ENCODE measurements around the gene LTBP2. TPM values are rescaled to one million over a fixed set of nuclear protein-coding genes. Genes with fewer than 3 reads are reported as not detected.

The LTBP2 gene
- total RNA-seq, 3 donors from 2014 or later (not counting 1 experiment from before 2014, with no cell fraction given), result 2.1 to 3.7 (median 3.0) TPM

DNA sequence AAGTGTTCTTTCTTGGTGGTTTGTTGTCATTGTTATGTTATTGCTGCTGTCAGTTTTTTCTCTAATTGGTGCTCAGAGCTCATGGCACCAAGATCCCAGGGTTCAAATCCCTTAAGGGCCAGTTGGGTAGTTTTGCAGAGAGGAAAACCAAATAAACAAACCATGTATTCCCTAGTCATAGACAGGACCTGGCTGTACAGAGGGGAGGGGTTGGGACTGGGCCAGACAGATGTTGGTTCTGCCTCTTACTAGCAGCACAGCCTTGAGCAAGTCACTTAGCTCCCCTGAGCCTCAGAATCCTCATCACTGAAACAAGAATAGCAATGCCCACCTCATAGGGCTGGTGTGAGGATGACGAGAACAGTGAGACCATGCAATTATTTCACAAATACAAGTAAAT, 53.4 kb downstream of the LTBP2 start:
- TF ChIP-seq, protein P1, sequence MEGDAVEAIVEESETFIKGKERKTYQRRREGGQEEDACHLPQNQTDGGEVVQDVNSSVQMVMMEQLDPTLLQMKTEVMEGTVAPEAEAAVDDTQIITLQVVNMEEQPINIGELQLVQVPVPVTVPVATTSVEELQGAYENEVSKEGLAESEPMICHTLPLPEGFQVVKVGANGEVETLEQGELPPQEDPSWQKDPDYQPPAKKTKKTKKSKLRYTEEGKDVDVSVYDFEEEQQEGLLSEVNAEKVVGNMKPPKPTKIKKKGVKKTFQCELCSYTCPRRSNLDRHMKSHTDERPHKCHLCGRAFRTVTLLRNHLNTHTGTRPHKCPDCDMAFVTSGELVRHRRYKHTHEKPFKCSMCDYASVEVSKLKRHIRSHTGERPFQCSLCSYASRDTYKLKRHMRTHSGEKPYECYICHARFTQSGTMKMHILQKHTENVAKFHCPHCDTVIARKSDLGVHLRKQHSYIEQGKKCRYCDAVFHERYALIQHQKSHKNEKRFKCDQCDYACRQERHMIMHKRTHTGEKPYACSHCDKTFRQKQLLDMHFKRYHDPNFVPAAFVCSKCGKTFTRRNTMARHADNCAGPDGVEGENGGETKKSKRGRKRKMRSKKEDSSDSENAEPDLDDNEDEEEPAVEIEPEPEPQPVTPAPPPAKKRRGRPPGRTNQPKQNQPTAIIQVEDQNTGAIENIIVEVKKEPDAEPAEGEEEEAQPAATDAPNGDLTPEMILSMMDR (IDR thresholded peaks at IDR 0.05), result no peak
- Histone ChIP-seq H3K27me3 (ENCODE audit: control insufficient read depth, insufficient read depth, low read length) (no peaks in the 10 kb centered on the region), H3K27ac (ENCODE audit: low read length) (no peak overlapping the region), H3K9me3 (ENCODE audit: control insufficient read depth, insufficient read depth, low read length) (no peaks in the 10 kb centered on the region), H3K4me3 (ENCODE audit: low read length) (no peak overlapping the region), H3K4me1 (ENCODE audit: control insufficient read depth, insufficient read depth, low read length) (no peaks in the 10 kb centered on the region), H3K36me3 (ENCODE audit: control insufficient read depth, insufficient read depth, low read length) (no peaks in the 10 kb centered on the region)
- Mint-ChIP-seq H3K27me3 (ENCODE audit: low read depth in 2 of 2) (peaks cover 15 to 20% of the 10 kb centered on the region in 2 donors), H3K27ac (no peak overlapping the region), H3K4me3 (no peak overlapping the region), H3K4me1 (no peaks in the 10 kb centered on the region), H3K9me3 (no peaks in the 10 kb centered on the region), H3K36me3 (no peaks in the 10 kb centered on the region)
- intact Hi-C loops (cut with micrococcal nuclease), result no loop called here
- no peak for ATAC-seq
- DNase-seq, result no peak
- WGBS (ENCODE audit: insufficient coverage), result 60% methylated on average over 1 of the region's 1 CpG

DNA sequence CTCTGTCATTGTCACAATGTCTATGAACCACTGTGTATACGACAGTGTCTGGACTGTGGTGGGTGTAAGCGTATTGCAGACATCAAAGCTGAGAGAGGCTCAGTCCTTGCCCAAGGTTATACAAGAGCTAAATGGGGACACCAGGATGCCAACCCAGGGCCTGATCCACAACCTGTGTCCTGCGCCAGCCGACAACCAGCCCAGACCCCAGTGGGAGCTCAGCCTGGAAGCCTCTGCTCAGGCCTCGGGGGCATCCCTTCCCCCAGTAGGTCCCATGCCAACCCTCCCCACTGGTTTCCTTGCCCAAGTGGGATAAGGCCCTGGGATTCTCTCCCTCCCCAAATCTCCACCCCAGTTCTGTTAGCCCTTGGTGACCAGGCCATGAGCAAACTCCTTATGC, 54.3 kb downstream of the LTBP2 start:
- Mint-ChIP-seq H3K9me3 (no peaks in the 10 kb centered on the region), H3K4me3 (no peak overlapping the region), H3K27ac (no peak overlapping the region), H3K4me1 (no peaks in the 10 kb centered on the region), H3K36me3 (no peaks in the 10 kb centered on the region), H3K27me3 (ENCODE audit: low read depth in 2 of 2) (peaks cover 20 to 22% of the 10 kb centered on the region in 2 donors)
- WGBS (ENCODE audit: insufficient coverage), result 92% methylated on average over 5 of the region's 5 CpGs
- ATAC-seq (no peak), DNase-seq (no peak)
- Histone ChIP-seq H3K27me3 (ENCODE audit: control insufficient read depth, insufficient read depth, low read length) (no peaks in the 10 kb centered on the region), H3K4me1 (ENCODE audit: control insufficient read depth, insufficient read depth, low read length) (no peaks in the 10 kb centered on the region), H3K9me3 (ENCODE audit: control insufficient read depth, insufficient read depth, low read length) (no peaks in the 10 kb centered on the region), H3K27ac (ENCODE audit: low read length) (no peak overlapping the region), H3K36me3 (ENCODE audit: control insufficient read depth, insufficient read depth, low read length) (no peaks in the 10 kb centered on the region), H3K4me3 (ENCODE audit: low read length) (no peak overlapping the region)
- TF ChIP-seq, protein P1 (IDR thresholded peaks at IDR 0.05), result no peak
- intact Hi-C loops (cut with micrococcal nuclease), result no loop called here

DNA sequence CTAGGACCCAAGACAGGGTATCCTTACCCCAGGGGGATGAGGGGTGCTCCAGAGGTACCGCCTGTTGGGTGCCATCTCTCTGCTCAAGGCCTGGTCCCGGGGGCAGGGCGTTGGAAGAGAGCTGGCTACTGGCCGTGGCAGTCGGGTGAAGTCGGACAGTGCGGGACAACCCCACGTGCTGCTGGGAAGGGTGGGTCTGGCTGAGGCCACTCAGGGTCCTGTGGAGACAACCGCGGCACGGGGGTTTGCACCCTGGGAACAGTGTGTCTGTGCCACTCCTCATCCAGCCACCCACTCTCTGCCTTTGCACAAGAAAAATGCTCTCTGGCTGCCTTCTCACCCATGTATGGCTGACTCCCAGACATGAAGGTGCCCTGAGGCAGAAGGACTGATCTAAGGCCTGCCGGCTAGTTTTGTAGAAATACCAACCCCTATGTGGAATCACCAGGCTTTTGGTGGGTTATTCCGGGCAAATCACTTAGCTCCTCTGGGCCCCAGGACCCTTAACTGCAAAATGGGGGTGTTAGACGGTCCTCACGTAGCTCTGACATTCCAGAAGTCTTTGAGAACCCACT, 56.5 kb downstream of the LTBP2 start:
- Mint-ChIP-seq H3K36me3 (no peaks in the 10 kb centered on the region), H3K4me3 (no peak overlapping the region), H3K4me1 (no peaks in the 10 kb centered on the region), H3K9me3 (no peaks in the 10 kb centered on the region), H3K27ac (no peak overlapping the region), H3K27me3 (ENCODE audit: low read depth in 2 of 2) (peaks cover 21 to 26% of the 10 kb centered on the region in 2 donors)
- intact Hi-C loops (cut with micrococcal nuclease), result no loop called here
- TF ChIP-seq, protein P1 (IDR thresholded peaks at IDR 0.05), result no peak
- ATAC-seq, result no peak
- Histone ChIP-seq H3K4me3 (ENCODE audit: low read length) (no peak overlapping the region), H3K36me3 (ENCODE audit: control insufficient read depth, insufficient read depth, low read length) (no peaks in the 10 kb centered on the region), H3K4me1 (ENCODE audit: control insufficient read depth, insufficient read depth, low read length) (no peaks in the 10 kb centered on the region), H3K27me3 (ENCODE audit: control insufficient read depth, insufficient read depth, low read length) (no peaks in the 10 kb centered on the region), H3K27ac (ENCODE audit: low read length) (no peak overlapping the region), H3K9me3 (ENCODE audit: control insufficient read depth, insufficient read depth, low read length) (no peaks in the 10 kb centered on the region)
- no peak for DNase-seq
- 90% methylated on average over 15 of the region's 15 CpGs for WGBS (ENCODE audit: insufficient coverage)

DNA sequence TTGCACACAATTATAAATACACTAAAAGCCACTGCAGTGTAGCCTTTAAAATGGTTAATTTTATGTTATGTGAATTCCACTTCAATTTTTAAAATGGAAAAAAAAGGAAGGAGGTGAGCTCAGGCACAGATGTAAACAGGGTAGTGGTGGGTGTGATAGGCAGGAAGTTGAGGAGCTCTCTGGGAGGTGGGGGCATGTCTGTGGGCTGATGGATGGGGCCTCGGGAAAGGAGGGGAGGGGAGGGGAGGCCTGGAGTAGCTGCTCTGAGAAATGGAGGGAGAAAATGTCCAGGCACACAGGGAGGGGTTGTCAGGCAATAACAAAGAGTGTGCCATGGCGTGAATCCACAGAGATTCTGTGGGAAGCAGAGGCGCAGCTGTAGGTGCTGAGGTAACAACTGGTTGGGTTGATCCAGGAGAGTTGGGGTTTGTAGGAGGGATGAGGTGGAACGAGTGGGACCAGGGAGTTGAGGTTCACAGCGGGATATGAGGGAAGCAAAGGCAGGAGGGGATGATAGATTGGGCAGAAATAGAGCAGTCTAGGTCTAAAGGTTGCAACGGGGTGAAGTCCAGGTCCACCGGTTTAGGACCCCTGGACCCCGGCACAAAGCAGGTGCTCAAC, 57.2 kb downstream of the LTBP2 start:
- intact Hi-C loops (cut with micrococcal nuclease), result no loop called here

More for the DNA sequence above, 57.2 kb downstream of the LTBP2 start:
- no peaks in the 10 kb centered on the region for H3K36me3 Mint-ChIP-seq
- TF ChIP-seq, protein P1 (IDR thresholded peaks at IDR 0.05), result no peak
- WGBS (ENCODE audit: insufficient coverage), result 76% methylated on average over 8 of the region's 8 CpGs
- Histone ChIP-seq H3K27me3 (ENCODE audit: control insufficient read depth, insufficient read depth, low read length) (no peaks in the 10 kb centered on the region), H3K9me3 (ENCODE audit: control insufficient read depth, insufficient read depth, low read length) (no peaks in the 10 kb centered on the region), H3K4me1 (ENCODE audit: control insufficient read depth, insufficient read depth, low read length) (no peaks in the 10 kb centered on the region), H3K27ac (ENCODE audit: low read length) (no peak overlapping the region), H3K36me3 (ENCODE audit: control insufficient read depth, insufficient read depth, low read length) (no peaks in the 10 kb centered on the region), H3K4me3 (ENCODE audit: low read length) (no peak overlapping the region)
- H3K27me3 Mint-ChIP-seq (ENCODE audit: low read depth in 2 of 2), result peaks cover 23 to 29% of the 10 kb centered on the region in 2 donors
- H3K4me3 Mint-ChIP-seq, result no peak overlapping the region
- H3K9me3 Mint-ChIP-seq, result no peaks in the 10 kb centered on the region
- DNase-seq (no peak), ATAC-seq (no peak)
- no peak overlapping the region for H3K27ac Mint-ChIP-seq
- H3K4me1 Mint-ChIP-seq, result no peaks in the 10 kb centered on the region
